SK-N-SH (cell line): Measurements from ENCODE around the gene RPL28.

Experiments
- TAF1 ChIP-seq: IDR thresholded peaks from 2 replicates; pipeline ENCODE4 v1.6.1; 2012; ENCODE audit warnings: low read depth, mild to moderate bottlenecking, low read length, moderate library complexity, borderline replicate concordance
- TF ChIP-seq, protein P1 (sequence below): fragments of 200-600 bp; sonication (generic); IDR thresholded peaks from 2 replicates; pipeline ENCODE4 v1.6.1; 2017; ENCODE audit warnings: antibody characterized with exemption, mild to moderate bottlenecking, moderate library complexity

DNA sequence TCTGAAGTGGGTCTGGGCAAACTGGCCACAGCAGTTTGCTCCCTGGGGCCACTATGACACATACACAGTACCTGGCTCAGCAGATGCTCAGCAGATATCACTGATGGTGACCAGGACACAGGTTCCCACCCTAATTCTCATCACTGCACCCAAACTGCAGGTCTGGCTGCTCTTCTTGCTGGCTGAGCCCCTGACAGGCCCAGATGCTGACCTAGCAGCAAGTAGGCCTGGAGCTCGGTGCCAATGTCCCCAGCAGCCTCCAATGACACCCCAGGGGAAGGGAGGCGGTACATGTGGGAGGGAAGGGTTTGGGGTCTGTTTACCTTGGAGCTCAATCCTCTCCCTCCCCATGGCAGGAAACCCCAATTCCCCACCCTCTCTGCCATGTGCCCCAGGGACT lies 16.8 kb downstream of the RPL28 start:
- TF ChIP-seq, protein P1, sequence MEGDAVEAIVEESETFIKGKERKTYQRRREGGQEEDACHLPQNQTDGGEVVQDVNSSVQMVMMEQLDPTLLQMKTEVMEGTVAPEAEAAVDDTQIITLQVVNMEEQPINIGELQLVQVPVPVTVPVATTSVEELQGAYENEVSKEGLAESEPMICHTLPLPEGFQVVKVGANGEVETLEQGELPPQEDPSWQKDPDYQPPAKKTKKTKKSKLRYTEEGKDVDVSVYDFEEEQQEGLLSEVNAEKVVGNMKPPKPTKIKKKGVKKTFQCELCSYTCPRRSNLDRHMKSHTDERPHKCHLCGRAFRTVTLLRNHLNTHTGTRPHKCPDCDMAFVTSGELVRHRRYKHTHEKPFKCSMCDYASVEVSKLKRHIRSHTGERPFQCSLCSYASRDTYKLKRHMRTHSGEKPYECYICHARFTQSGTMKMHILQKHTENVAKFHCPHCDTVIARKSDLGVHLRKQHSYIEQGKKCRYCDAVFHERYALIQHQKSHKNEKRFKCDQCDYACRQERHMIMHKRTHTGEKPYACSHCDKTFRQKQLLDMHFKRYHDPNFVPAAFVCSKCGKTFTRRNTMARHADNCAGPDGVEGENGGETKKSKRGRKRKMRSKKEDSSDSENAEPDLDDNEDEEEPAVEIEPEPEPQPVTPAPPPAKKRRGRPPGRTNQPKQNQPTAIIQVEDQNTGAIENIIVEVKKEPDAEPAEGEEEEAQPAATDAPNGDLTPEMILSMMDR: no peak
- TF ChIP-seq TAF1: no peak
